GM10847 (cell line): ENCODE measurements around the gene PXMP2.

Source experiments
- POLR2A ChIP-seq: IDR thresholded peaks from 2 replicates; pipeline ENCODE4 v1.6.1; 2011; ENCODE audit not compliant: insufficient read length; ENCODE audit errors: extremely low read depth

PXMP2 gene

GRCh38 chr12:132708150-132708549, 20.8 kb downstream of the PXMP2 start:
- no peak for TF ChIP-seq POLR2A

GRCh38 chr12:132710043-132710404, 22.6 kb downstream of the PXMP2 start:
- no peak for TF ChIP-seq POLR2A

DNA sequence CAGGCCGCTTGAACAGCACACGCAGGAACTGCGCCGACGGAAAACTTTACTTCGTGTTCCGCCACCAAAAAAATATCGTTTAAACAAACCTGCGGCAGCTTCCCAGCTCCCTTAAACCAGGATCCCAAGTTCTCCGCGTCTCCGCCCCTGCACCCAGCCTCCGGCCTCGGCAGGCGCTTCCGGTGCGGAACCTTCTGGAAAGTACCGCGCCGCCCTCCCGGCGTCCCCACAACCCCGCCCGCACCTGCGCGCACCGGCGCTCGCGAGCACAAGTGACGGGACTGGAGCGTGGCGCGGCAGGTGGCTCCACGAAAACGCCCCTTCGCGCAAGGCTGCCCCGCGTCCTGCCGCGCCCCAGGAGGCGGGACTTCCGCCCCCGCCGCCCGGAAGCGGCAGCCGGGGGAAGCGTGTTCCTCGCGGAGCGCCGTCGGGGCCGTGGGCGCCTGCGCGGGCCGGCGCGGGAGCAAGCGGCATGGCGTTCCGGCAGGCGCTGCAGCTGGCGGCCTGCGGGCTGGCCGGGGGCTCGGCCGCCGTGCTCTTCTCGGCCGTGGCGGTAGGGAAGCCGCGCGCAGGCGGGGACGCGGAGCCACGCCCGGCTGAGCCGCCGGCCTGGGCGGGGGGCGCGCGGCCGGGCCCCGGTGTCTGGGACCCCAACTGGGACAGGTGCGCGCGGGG, 23.2 kb downstream of the PXMP2 start, which contains the start of gene PGAM5:
TSS of gene PGAM5 (plus strand) at position 438 of the 675 bp plus-strand sequence. CDS start at position 473, 35 bp downstream.
- peak; percentile 83 for TF ChIP-seq POLR2A

DNA sequence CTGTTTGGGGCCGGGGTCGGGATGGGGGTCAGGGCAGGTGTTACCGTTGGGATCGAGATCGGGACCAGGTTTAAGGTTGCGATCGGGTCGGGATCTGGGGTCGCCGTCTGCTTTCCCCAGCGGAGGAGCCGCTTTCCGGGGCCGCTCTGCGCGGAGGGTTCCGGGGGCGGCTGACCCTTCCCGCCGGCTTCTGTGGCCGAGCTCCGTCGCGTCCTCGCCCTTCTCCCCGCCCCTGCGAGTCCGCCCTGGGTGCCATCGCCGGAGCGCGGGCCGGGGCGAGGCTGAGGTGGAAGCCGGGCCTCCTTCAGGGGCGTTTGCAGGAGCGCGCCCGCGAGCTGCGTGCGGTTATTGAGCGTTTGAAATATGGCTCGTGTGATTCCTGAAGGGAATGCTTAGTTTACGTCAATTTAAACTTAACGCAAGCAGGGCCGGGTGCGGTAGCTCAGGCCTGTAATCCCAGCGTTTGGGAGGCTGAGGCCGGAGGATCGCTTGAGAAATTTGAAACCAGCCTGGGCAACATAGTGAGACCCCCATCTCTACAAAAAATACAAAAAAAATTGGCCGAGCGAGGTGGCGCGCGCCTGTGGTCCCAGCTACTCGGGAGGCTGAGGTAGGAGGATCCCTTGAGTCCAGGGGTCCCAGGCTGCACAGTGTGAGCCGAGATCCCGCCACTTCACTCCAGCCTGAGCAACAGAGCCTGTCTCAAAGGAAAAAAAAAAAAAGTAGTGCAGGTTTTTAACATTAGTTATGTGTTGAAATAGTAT, 23.9 kb downstream of the PXMP2 start:
- TF ChIP-seq POLR2A, result no peak

- no peak for TF ChIP-seq POLR2A
Measured at GRCh38 chr12:132713123-132713522, 25.7 kb downstream of the PXMP2 start.

DNA sequence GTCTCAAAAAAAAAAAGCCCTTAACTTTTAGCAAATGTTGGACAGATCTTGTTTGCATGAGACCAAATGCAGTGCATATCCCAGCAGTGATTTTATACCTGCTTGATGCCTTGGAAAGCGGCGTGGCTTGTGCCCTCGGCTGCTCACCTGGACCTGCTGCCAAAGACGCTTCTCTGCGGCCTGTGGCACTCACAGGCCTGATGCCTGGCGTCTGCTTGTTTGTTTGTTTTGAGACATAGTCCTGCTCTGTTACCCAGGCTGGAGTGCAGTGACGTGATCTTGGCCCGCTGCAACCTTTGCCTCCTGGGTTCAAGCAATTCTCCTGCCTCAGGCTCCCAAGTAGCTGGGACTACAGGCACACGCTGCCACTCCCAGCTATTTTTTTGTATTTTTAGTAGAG, 28.5 kb downstream of the PXMP2 start:
- no peak for TF ChIP-seq POLR2A

- no peak for TF ChIP-seq POLR2A
Measured at GRCh38 chr12:132716356-132716755, 29.0 kb downstream of the PXMP2 start.

GRCh38 chr12:132717011-132717410, 29.6 kb downstream of the PXMP2 start:
- no peak for TF ChIP-seq POLR2A

DNA sequence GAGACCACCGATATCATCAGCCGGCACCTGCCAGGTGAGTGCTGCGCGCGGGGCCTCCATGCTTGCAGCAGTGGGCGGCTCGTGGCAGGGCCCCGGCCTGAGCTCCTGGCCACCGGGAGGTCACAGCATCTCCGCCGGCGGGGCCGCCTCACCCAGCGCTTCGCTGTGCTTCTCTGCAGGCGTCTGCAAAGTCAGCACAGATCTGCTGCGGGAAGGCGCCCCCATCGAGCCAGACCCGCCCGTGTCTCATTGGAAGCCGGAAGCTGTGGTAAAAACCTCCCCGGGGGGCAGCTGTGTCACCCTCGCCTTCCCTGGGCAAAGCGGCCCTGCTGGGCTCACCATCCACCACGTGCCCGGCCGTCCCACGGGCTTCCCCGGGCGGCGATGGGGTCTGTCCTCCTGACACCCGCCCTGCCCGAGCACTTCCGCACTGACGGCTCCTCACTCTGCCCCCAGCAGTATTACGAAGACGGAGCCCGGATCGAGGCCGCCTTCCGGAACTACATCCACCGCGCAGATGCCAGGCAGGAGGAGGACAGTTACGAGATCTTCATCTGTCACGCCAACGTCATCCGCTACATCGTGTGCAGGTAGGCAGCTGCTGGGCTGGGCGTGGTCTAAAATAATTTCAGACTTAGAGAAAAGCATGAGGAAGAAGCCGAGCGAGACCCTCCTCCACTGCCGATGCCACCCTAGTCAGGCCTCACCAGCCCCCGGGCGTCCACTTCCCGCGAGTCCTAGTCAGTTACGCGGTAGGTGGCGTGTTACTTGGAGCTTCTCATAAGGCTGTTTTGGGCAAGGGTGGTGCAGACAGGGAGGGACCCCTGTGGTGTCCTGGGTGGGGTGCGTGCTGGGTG, 30.4 kb downstream of the PXMP2 start:
- no peak for TF ChIP-seq POLR2A

- no peak for TF ChIP-seq POLR2A
Measured at GRCh38 chr12:132718644-132719043, 31.3 kb downstream of the PXMP2 start.

DNA sequence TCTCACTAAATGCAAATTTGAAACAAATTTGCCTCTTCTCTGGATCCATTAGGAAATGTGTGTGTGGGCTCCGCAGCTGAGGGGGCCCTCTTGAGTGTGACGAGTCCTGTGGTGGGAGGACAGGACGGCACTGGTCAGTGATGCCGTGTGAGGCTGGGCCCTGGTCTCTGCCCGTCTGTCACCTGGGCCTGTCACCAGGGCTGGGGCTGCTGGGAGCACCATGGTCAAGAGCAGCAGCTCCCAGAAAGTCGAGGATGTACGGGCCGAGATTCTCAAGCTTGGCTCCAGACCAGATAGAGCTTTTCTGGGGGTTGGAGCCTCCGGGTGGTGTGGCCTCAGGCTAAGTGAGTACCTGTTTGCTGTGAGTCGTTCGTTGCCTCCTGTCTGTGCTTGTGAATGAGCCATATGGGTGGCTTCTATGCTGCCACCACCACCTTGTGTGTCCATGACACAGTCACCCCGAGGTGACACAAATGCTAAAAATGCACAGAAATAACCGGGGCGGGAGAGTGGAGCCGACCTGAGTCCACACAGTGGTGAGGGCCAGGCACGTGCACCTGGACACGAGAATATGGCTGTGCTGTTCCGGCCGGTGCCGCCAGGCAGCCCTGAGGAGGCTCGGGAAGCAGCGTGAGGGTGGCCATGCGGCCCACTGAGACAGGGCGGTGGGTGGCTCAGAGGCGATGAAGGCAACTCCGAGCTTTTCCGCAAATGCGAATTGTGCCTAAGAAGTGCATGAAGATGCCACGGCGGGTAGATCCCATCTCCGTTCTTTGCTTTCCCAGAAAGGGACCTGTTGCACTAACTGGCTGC, 32.0 kb downstream of the PXMP2 start:
- TF ChIP-seq POLR2A, result no peak

GRCh38 chr12:132719954-132720324, 32.6 kb downstream of the PXMP2 start:
- no peak for TF ChIP-seq POLR2A

DNA sequence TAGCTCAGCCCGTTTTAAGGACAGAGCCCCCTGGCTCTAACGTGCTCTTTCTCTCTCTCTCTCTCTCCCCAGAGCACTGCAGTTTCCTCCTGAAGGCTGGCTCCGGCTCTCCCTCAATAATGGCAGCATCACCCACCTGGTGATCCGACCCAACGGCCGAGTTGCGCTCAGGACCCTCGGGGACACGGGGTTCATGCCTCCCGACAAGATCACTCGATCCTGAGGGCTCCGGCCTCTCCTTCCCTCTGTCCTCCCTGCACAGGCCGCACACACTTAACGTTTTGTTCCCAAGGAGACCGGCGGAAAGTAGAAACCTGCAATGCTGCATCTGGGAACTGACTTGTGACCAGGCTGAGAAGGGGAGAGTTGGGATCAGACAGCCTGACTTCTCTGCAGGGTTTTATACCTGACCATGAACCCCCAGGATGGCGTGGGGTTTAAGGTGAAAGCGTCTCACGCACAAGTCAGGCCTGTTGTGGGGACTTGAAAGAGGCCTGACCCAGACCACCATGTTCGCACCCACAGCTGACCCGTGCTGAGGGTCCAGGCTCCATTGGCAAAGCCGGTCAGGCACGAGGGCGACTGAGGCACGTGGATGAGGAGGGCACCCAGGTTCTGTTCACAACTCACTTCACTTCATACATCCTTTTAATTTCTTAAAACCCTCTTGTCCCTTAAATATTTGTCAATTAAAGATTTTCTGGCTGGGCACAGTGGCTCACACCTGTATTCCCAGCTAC, 33.4 kb downstream of the PXMP2 start:
- TF ChIP-seq POLR2A, result no peak
